CD14-positive monocyte (primary cell): ENCODE measurements around the gene PRR15. TPM values are rescaled to one million over a fixed set of nuclear protein-coding genes. Genes with fewer than 3 reads are reported as not detected.
A peak's percentile ranks its signal among the peaks of the same experiment; 100 is the strongest.

Experiments
- DNase-seq, 3 donors: peaks; one replicate each; pipeline ENCODE4 v3.0.0-alpha.2; 2011 to 2022
- H2AFZ ChIP-seq: 2 replicates; pipeline ENCODE4 v1.6.0; 2012; ENCODE audit warnings: mild to moderate bottlenecking, low read depth, low read length, inconsistent platforms; ENCODE audit not compliant: insufficient read depth, poor library complexity, severe bottlenecking
- H3K27ac ChIP-seq, 2 donors: 1 replicate in 1 of 2; 2 replicates in 1 of 2; pipeline ENCODE4 v1.5.1; 2012 to 2013; ENCODE audit warnings: low read length in 2 of 2, control low read depth in 1 of 2, inconsistent platforms in 1 of 2, low read depth in 1 of 2, mild to moderate bottlenecking in 1 of 2
- H3K27me3 ChIP-seq, 2 donors: one replicate each; pipeline versions ENCODE4 v1.6.0 to v1.6.1; 2011 to 2013; ENCODE audit warnings: low read length in 2 of 2; ENCODE audit not compliant: control insufficient read depth in 2 of 2, insufficient read depth in 2 of 2
- H3K36me3 ChIP-seq, 2 donors: replicated peaks in 1 of 2; 1 replicate in 1 of 2; 2 replicates in 1 of 2; pipeline versions ENCODE4 v1.5.1 to v1.6.1; 2012 to 2013; ENCODE audit warnings: low read length in 2 of 2, control low read depth in 1 of 2, inconsistent platforms in 1 of 2, mild to moderate bottlenecking in 1 of 2; ENCODE audit not compliant: insufficient read depth in 2 of 2, control insufficient read depth in 1 of 2
- H3K4me1 ChIP-seq, 2 donors: 1 replicate in 1 of 2; 2 replicates in 1 of 2; pipeline versions ENCODE4 v1.5.1 to v1.6.1; 2012 to 2013; ENCODE audit warnings: low read length in 2 of 2, control low read depth in 1 of 2, inconsistent platforms in 1 of 2, mild to moderate bottlenecking in 1 of 2, moderate library complexity in 1 of 2; ENCODE audit not compliant: insufficient read depth in 2 of 2, control insufficient read depth in 1 of 2
- H3K4me2 ChIP-seq: replicated peaks from 2 replicates; pipeline ENCODE3; 2012; ENCODE audit warnings: low read length, moderate library complexity, mild to moderate bottlenecking; ENCODE audit not compliant: poor library complexity, severe bottlenecking; ENCODE audit errors: extremely low read depth
- H3K4me3 ChIP-seq, 3 experiments: fragments of 200-600 bp in 1 of 3; sonication (generic) in 1 of 3; replicated peaks in 1 of 3; 1 replicate in 2 of 3; 2 replicates in 1 of 3; pipeline ENCODE4 v1.5.1; 2011 to 2013; ENCODE audit warnings: low read length in 3 of 3, mild to moderate bottlenecking in 3 of 3, control low read depth in 2 of 3, low read depth in 2 of 3, inconsistent platforms in 1 of 3, moderate library complexity in 1 of 3
- H3K79me2 ChIP-seq: 2 replicates; pipeline ENCODE4 v1.6.0; 2012; ENCODE audit warnings: mild to moderate bottlenecking, control low read depth, inconsistent platforms, low read length, moderate library complexity; ENCODE audit not compliant: insufficient read depth
- H3K9ac ChIP-seq: 2 replicates; pipeline ENCODE4 v1.6.0; 2017; ENCODE audit warnings: low read length, mild to moderate bottlenecking; ENCODE audit not compliant: insufficient read depth, poor library complexity, severe bottlenecking
- H3K9me3 ChIP-seq, 2 donors: replicated peaks in 1 of 2; 1 replicate in 1 of 2; 2 replicates in 1 of 2; pipeline versions ENCODE4 v1.5.1 to v1.6.1; 2012 to 2013; ENCODE audit warnings: low read length in 2 of 2, control low read depth in 1 of 2; ENCODE audit not compliant: control insufficient read depth in 1 of 2, insufficient read depth in 1 of 2
- H4K20me1 ChIP-seq: 2 replicates; pipeline ENCODE4 v1.6.0; 2012; ENCODE audit warnings: mild to moderate bottlenecking, low read length, control low read depth, moderate library complexity; ENCODE audit not compliant: insufficient read depth
- H3K27ac Mint-ChIP-seq, 7 donors: one replicate each; pipeline ENCODE4 v1.8.0; 2020; ENCODE audit warnings: mild to moderate bottlenecking in 7 of 7, mixed read lengths in 7 of 7, moderate library complexity in 6 of 7, inconsistent platforms in 2 of 7
- H3K27me3 Mint-ChIP-seq, 3 donors: one replicate each; pipeline ENCODE4 v1.8.0; 2021 to 2022; ENCODE audit warnings: low read depth in 3 of 3, mild to moderate bottlenecking in 3 of 3, mixed read lengths in 3 of 3, moderate library complexity in 3 of 3, inconsistent platforms in 1 of 3
- H3K36me3 Mint-ChIP-seq, 2 donors: one replicate each; pipeline ENCODE4 v1.8.0; 2020; ENCODE audit warnings: mixed read lengths in 2 of 2, inconsistent platforms in 1 of 2, mild to moderate bottlenecking in 1 of 2
- H3K4me1 Mint-ChIP-seq: one replicate; pipeline ENCODE4 v1.8.0; 2020; ENCODE audit warnings: mild to moderate bottlenecking, mixed read lengths
- H3K4me3 Mint-ChIP-seq, 2 donors: one replicate each; pipeline ENCODE4 v1.8.0; 2020; ENCODE audit warnings: mild to moderate bottlenecking in 2 of 2, mixed read lengths in 2 of 2, moderate library complexity in 1 of 2
- H3K9me3 Mint-ChIP-seq, 7 donors: one replicate each; pipeline ENCODE4 v1.8.0; 2020 to 2022; ENCODE audit warnings: mixed read lengths in 7 of 7, mild to moderate bottlenecking in 6 of 7, moderate library complexity in 6 of 7, inconsistent platforms in 2 of 7
- CTCF ChIP-seq: fragments of 200-600 bp; IDR thresholded peaks from one replicate; pipeline ENCODE4 v1.8.0; 2022; ENCODE audit warnings: antibody characterized with exemption, mild to moderate bottlenecking
- WGBS: methylation state at CpG from one replicate; pipeline ENCODE4 v1.1.5; 2013; ENCODE audit warnings: missing lambda C conversion rate; ENCODE audit not compliant: insufficient coverage; 5-methylcytosine and 5-hydroxymethylcytosine counted together
- intact Hi-C, 2 donors: fragments of 100-400 bp; cut with micrococcal nuclease; formaldehyde crosslinking; loops; one replicate each; pipeline versions ENCODE4 v1.15.0 to v1.15.1; 2023
- polyA minus RNA-seq: library from RNA; depleted of rRNA, polyadenylated mRNA; stranded (reverse); fragments of >200 nt; gene quantifications from 2 replicates; pipeline ENCODE4 v1.2.3, GENCODE V29; 2012
- polyA plus RNA-seq, 3 donors: library from polyadenylated mRNA; depleted of rRNA in 1 of 3; unstranded in 2 of 3; stranded (reverse) in 1 of 3; fragments of 300-500 nt in 2 of 3; fragments of >200 nt in 1 of 3; fragmentation: Illumina TruSeq in 2 of 3; gene quantifications; 1 replicate in 2 of 3; 2 replicates in 1 of 3; pipeline ENCODE4 v1.2.3, GENCODE V29; 2012 to 2021
- total RNA-seq, 12 experiments: library from RNA in 1 of 12; stranded (reverse) in 1 of 12; fragments of 120-200 nt in 1 of 12; gene quantifications; one replicate each; pipeline ENCODE4 v1.2.4 and lab custom pipeline; 2013 to 2026; ENCODE audit warnings: mixed read lengths in 6 of 12, inconsistent platforms in 1 of 12

The PRR15 gene
- 0.04 TPM for total RNA-seq (2013)
- polyA plus RNA-seq = not detected
- not detected in 2 replicates for polyA minus RNA-seq
- total RNA-seq (lab: John Stamatoyannopoulos, UW) = 0.04 to 0.45 (median 0.21) reads per million in 11 experiments

GRCh38 chr7:29563590-29564495, at the start of gene PRR15:
PRR15 (plus strand) TSS chr7:29563835; CDS start chr7:29566330, 2,495 bp downstream.
- Histone ChIP-seq H4K20me1 (no peaks in the 10 kb centered on the region), H3K9me3 (peaks cover 0 to 15% of the 10 kb centered on the region in 2 donors), H3K27ac (no peak within 1 kb of the TSS), H3K9ac (peak within 1 kb of the TSS; percentile 41), H3K4me1 (peaks cover 43% of the 10 kb centered on the region in 2 donors), H3K4me2 (peak within 1 kb of the TSS; percentile 95), H2AFZ (peak within 1 kb of the TSS; percentile 69), H3K79me2 (no peaks in the 10 kb centered on the region), H3K4me3 (peak within 1 kb of the TSS; percentile 27 to 78 (median 44)), H3K36me3 (no peaks in the 10 kb centered on the region), H3K27me3 (peaks cover 74 to 84% of the 10 kb centered on the region in 2 donors)
- intact Hi-C loops = no loop called here
- peak within 1 kb of the TSS; percentile 84 to 98 for H3K4me3 Mint-ChIP-seq
- H3K9me3 Mint-ChIP-seq = peaks cover 0 to 34% (median 12%) of the 10 kb centered on the region in 7 donors
- H3K36me3 Mint-ChIP-seq = peaks cover 7 to 18% of the 10 kb centered on the region in 2 donors
- WGBS = under 1% methylated on average over 72 of the region's 72 CpGs
- H3K4me1 Mint-ChIP-seq = peaks cover 45% of the 10 kb centered on the region
- H3K27ac Mint-ChIP-seq = peak within 1 kb of the TSS in 3 of 7 donors; percentile 1 to 35 (median 16)
- peak in 1 of 3 donors; percentile 4 for DNase-seq
- no peak for TF ChIP-seq CTCF
- H3K27me3 Mint-ChIP-seq = peaks cover 78 to 90% (median 82%) of the 10 kb centered on the region in 3 donors

GRCh38 chr7:29516491-29516890, 47.1 kb upstream of the PRR15 start:
- intact Hi-C loops = no loop called here
- H3K9me3 Mint-ChIP-seq = peaks cover 0 to 3% (median 1%) of the 10 kb centered on the region in 7 donors
- no peak overlapping the region for H3K4me3 Mint-ChIP-seq
- Histone ChIP-seq H3K4me1 (no peaks in the 10 kb centered on the region), H3K27ac (no peak overlapping the region), H3K36me3 (peaks cover 13 to 27% of the 10 kb centered on the region in 2 donors), H3K4me2 (no peak overlapping the region), H4K20me1 (no peaks in the 10 kb centered on the region), H3K4me3 (no peak overlapping the region), H2AFZ (no peak overlapping the region), H3K9me3 (no peaks in the 10 kb centered on the region), H3K27me3 (no peaks in the 10 kb centered on the region), H3K79me2 (no peaks in the 10 kb centered on the region), H3K9ac (no peak overlapping the region)
- no peak for DNase-seq
- H3K27me3 Mint-ChIP-seq = peaks cover 0 to 3% (median 0%) of the 10 kb centered on the region in 3 donors
- H3K4me1 Mint-ChIP-seq = no peaks in the 10 kb centered on the region
- TF ChIP-seq CTCF = no peak
- 100% methylated on average over 1 of the region's 2 CpGs for WGBS
- H3K36me3 Mint-ChIP-seq = peaks cover 18 to 35% of the 10 kb centered on the region in 2 donors
- H3K27ac Mint-ChIP-seq = peak overlapping the region in 1 of 7 donors; percentile 62
